Stomach (tissue), 9 donors: ENCODE data around the gene CHST11. TPM values are rescaled to one million over a fixed set of nuclear protein-coding genes. Genes with fewer than 3 reads are reported as not detected.

Source experiments
- DNase-seq, 2 donors: peaks; one replicate each; pipeline versions ENCODE4 v3.0.0 to v3.0.0-alpha.2; 2013 to 2019
- H3K27ac ChIP-seq, 5 donors: fragments of 200-600 bp in 4 of 5; sonication (generic) in 4 of 5; one replicate each; pipeline ENCODE4 v1.5.1; 2013 to 2019; ENCODE audit warnings: mild to moderate bottlenecking in 1 of 5, moderate library complexity in 1 of 5
- H3K27me3 ChIP-seq, 3 donors: fragments of 200-600 bp; sonication (generic); one replicate each; pipeline ENCODE4 v1.5.1; 2017 to 2019; ENCODE audit warnings: mixed run types in 1 of 3
- H3K36me3 ChIP-seq, 4 donors: fragments of 200-600 bp; sonication (generic); 1 replicate in 3 of 4; 2 replicates in 1 of 4; pipeline ENCODE4 v1.5.1; 2016 to 2019
- H3K4me1 ChIP-seq, 4 donors: fragments of 200-600 bp; sonication (generic); one replicate each; pipeline ENCODE4 v1.5.1; 2016 to 2019
- H3K4me3 ChIP-seq, 4 donors: fragments of 200-600 bp; sonication (generic) in 3 of 4; one replicate each; pipeline ENCODE4 v1.5.1; 2016 to 2019; ENCODE audit warnings: mild to moderate bottlenecking in 1 of 4
- H3K9me3 ChIP-seq, 4 donors: fragments of 200-600 bp; sonication (generic); one replicate each; pipeline ENCODE4 v1.5.1; 2016 to 2019
- CTCF ChIP-seq, 7 experiments: fragments of 450-650 bp in 4 of 7; fragments of 200-600 bp in 3 of 7; sonication (generic) in 3 of 7; IDR thresholded peaks; one replicate each; pipeline ENCODE4 v1.5.1; 2016 to 2019; ENCODE audit warnings: antibody characterized with exemption in 7 of 7, control low read depth in 2 of 7, mild to moderate bottlenecking in 1 of 7
- EP300 ChIP-seq: sonication (generic); formaldehyde crosslinking; IDR thresholded peaks from one replicate; pipeline ENCODE4 v1.6.1; 2017; ENCODE audit warnings: antibody characterized with exemption
- POLR2A ChIP-seq, 4 donors: fragments of 450-650 bp; IDR thresholded peaks; one replicate each; pipeline ENCODE4 v1.6.1; 2016; ENCODE audit warnings: antibody characterized with exemption in 4 of 4, control low read depth in 2 of 4, mild to moderate bottlenecking in 1 of 4, moderate library complexity in 1 of 4
- POLR2AphosphoS5 ChIP-seq, 3 donors: sonication (generic); formaldehyde crosslinking; IDR thresholded peaks; one replicate each; pipeline ENCODE4 v1.6.1; 2016; ENCODE audit warnings: antibody characterized with exemption in 3 of 3
- WGBS, 5 donors: extraction: QIAGEN DNeasy Blood & Tissue Kit in 3 of 5; methylation state at CpG; one replicate each; pipeline versions ENCODE4 v1.1.5 to v1.1.7; 2013 to 2018; 5-methylcytosine and 5-hydroxymethylcytosine counted together
- intact Hi-C: fragments of 100-400 bp; cut with DNase I; formaldehyde crosslinking; loops from one replicate; pipeline ENCODE4 v1.15.1; 2023; ENCODE audit warnings: low total_unique reads
- polyA plus RNA-seq, 3 donors: library from polyadenylated mRNA; stranded (reverse); fragments of 200-250 nt; gene quantifications; one replicate each; pipeline ENCODE4 v1.2.3, GENCODE V29; 2013
- total RNA-seq, 5 donors: library from RNA; depleted of rRNA; stranded (reverse); fragments of >200 nt; gene quantifications; one replicate each; pipeline versions ENCODE4 v1.1.0 to v1.2.3, GENCODE V29; 2014 to 2016
- donor health status: healthy with polysubstance abuse.
- donor health status: Bipolar disorder and iron deficiency.
- donor health status: healthy.

CHST11 gene
- total and polyA plus RNA-seq, 8 donors = 2.3 to 192 (median 18.6) TPM

DNA sequence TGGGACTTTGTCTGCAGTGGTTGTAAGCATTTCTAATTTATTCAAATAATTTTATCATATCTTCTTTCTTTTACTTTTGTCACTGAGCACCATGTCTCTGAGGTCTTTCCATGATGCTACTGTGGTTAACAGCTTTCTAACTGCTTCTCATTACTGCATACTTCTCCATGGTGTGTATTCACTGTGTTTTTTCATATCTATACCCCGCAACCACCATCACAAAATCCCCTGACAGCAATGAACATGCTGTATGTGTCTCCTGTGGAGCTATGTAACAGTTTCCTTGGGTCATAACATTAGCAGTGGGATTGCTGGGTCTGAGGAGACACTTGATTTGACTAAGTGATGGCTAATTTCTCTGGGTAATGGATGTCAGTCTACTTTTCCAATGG is 29.2 kb upstream of the CHST11 start:
- Histone ChIP-seq H3K36me3 (no peaks in the 10 kb centered on the region), H3K27ac (no peak overlapping the region), H3K4me3 (no peak overlapping the region), H3K9me3 (no peaks in the 10 kb centered on the region), H3K4me1 (peaks cover 4 to 12% (median 8%) of the 10 kb centered on the region in 4 donors), H3K27me3 (no peaks in the 10 kb centered on the region)
- intact Hi-C loops = no loop called here
- DNase-seq = no peak
- WGBS, 5 donors = 90 to 100% (median 96%) methylated on average over 1 of the region's 1 CpG
- no peak for TF ChIP-seq CTCF (IDR thresholded peaks at IDR 0.05)
- no peak for TF ChIP-seq POLR2AphosphoS5 (IDR thresholded peaks at IDR 0.05)
- TF ChIP-seq EP300 = no peak
- no peak for TF ChIP-seq POLR2A (IDR thresholded peaks at IDR 0.05)

DNA sequence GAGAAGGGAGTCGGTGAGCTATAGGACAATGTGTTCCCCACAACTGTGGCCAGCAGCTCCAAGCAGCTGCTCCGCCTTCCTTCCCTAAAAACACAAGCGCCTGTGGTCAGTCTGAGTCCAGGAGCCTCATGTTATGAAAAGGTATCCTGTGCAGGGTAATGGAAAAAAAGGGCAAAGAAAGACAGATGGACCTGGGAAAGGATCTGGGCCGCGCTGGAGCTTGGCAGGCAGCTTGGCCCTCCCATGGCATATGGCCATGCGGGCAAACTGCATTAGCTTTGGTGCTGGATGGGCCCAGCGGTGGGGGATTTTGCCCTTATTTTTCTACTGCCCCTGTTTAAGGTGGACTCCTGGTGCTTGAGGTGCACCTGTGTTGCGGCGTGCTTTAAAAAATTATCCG is 23.7 kb upstream of the CHST11 start:
- Histone ChIP-seq H3K36me3 (no peaks in the 10 kb centered on the region), H3K27ac (no peak overlapping the region), H3K4me3 (no peak overlapping the region), H3K9me3 (no peaks in the 10 kb centered on the region), H3K27me3 (no peaks in the 10 kb centered on the region), H3K4me1 (no peaks in the 10 kb centered on the region)
- WGBS, 5 donors = 89 to 92% (median 91%) methylated on average over 10 of the region's 10 CpGs
- no peak for DNase-seq
- TF ChIP-seq EP300 (no peak), POLR2A (IDR thresholded peaks at IDR 0.05) (no peak), POLR2AphosphoS5 (IDR thresholded peaks at IDR 0.05) (no peak), CTCF (IDR thresholded peaks at IDR 0.05) (no peak)
- intact Hi-C loops = no loop called here

DNA sequence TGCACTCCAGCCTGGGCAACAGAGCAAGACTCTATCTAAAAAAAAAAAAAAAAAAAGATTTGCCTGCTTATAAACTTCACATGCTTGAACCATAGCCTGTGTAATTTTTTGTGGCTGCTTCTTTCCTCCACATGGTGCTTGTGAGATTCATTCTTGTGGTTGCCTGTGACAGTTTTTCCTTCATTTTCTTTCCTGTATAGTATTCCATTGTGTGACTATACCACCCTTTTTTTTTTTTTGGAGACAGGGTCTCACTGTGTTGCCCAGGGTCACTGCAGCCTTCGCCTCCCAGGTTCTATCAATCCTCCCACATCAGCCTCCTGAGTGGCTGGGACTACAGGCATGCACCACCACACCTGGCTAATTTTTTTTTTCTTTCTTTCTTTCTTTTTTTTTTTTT is 22.6 kb upstream of the CHST11 start:
- 83 to 97% (median 96%) methylated on average over 1 of the region's 1 CpG for WGBS, 5 donors
- H3K27me3 ChIP-seq = no peaks in the 10 kb centered on the region
- H3K36me3 ChIP-seq = no peaks in the 10 kb centered on the region
- intact Hi-C loops = no loop called here
- peaks cover 0 to 3% (median 0%) of the 10 kb centered on the region in 4 donors for H3K4me1 ChIP-seq
- no peak for DNase-seq
- TF ChIP-seq POLR2A (IDR thresholded peaks at IDR 0.05) (no peak), EP300 (no peak)
- no peaks in the 10 kb centered on the region for H3K9me3 ChIP-seq
- H3K4me3 ChIP-seq = no peak overlapping the region
- no peak overlapping the region for H3K27ac ChIP-seq

- intact Hi-C loops = no loop called here
- Histone ChIP-seq H3K36me3 (no peaks in the 10 kb centered on the region), H3K27me3 (no peaks in the 10 kb centered on the region), H3K4me3 (no peak overlapping the region), H3K4me1 (peaks cover 0 to 7% (median 0%) of the 10 kb centered on the region in 4 donors), H3K9me3 (no peaks in the 10 kb centered on the region), H3K27ac (no peak overlapping the region)
- 67 to 93% (median 77%) methylated on average over 4 of the region's 4 CpGs for WGBS, 5 donors
- DNase-seq = no peak
- TF ChIP-seq POLR2AphosphoS5 (IDR thresholded peaks at IDR 0.05) (no peak), EP300 (no peak), CTCF (IDR thresholded peaks at IDR 0.05) (no peak), POLR2A (IDR thresholded peaks at IDR 0.05) (no peak)
These were observed 21.6 kb upstream of the CHST11 start for GRCh38 chr12:104435175-104435574.

DNA sequence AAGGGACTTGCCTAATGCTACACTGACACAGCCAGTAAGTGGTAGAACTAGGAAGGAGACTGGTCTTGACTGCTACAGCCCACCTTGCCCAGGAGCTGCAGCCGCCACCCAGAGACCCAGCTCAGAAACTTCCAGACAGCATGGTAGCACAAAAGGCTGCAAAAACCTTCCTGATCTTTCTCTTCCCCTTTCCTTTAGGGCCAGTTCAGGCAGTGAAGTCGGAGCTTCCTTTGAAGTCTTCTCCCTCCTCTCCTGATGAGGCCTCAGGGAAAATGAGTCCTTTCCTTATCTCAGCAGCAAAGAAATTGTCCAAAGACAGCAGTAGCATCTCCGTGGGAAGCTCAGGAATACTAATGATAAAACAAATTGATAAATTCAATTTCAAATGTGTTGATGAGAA is 21.0 kb upstream of the CHST11 start:
- Histone ChIP-seq H3K4me3 (no peak overlapping the region), H3K27ac (no peak overlapping the region), H3K4me1 (peaks cover 0 to 7% (median 0%) of the 10 kb centered on the region in 4 donors), H3K9me3 (no peaks in the 10 kb centered on the region), H3K36me3 (no peaks in the 10 kb centered on the region), H3K27me3 (no peaks in the 10 kb centered on the region)
- 62 to 79% (median 71%) methylated on average over 3 of the region's 3 CpGs for WGBS, 5 donors
- no peak for DNase-seq
- intact Hi-C loops = no loop called here
- TF ChIP-seq POLR2AphosphoS5 (IDR thresholded peaks at IDR 0.05) = no peak
- TF ChIP-seq CTCF (IDR thresholded peaks at IDR 0.05) = no peak
- no peak for TF ChIP-seq EP300
- TF ChIP-seq POLR2A (IDR thresholded peaks at IDR 0.05) = no peak
